OCI-LY7 (cell line): ENCODE results near the gene KREMEN1.

ENCODE experiments used
- EZH2phosphoT487 ChIP-seq: fragments of 200-600 bp; sonication (generic); IDR thresholded peaks from 2 replicates; pipeline ENCODE4 v1.6.1; 2018; ENCODE audit warnings: low read depth, borderline replicate concordance, mild to moderate bottlenecking, mixed run types, antibody characterized with exemption, low read length, moderate library complexity, mixed read lengths
- TF ChIP-seq, protein P1 (sequence below): fragments of 200-600 bp; sonication (generic); conservative IDR thresholded peaks from 2 replicates; pipeline ENCODE4 v1.5.1; 2014; ENCODE audit warnings: mild to moderate bottlenecking, antibody characterized with exemption, low read length, moderate library complexity, mixed read lengths

- TF ChIP-seq, protein P1, sequence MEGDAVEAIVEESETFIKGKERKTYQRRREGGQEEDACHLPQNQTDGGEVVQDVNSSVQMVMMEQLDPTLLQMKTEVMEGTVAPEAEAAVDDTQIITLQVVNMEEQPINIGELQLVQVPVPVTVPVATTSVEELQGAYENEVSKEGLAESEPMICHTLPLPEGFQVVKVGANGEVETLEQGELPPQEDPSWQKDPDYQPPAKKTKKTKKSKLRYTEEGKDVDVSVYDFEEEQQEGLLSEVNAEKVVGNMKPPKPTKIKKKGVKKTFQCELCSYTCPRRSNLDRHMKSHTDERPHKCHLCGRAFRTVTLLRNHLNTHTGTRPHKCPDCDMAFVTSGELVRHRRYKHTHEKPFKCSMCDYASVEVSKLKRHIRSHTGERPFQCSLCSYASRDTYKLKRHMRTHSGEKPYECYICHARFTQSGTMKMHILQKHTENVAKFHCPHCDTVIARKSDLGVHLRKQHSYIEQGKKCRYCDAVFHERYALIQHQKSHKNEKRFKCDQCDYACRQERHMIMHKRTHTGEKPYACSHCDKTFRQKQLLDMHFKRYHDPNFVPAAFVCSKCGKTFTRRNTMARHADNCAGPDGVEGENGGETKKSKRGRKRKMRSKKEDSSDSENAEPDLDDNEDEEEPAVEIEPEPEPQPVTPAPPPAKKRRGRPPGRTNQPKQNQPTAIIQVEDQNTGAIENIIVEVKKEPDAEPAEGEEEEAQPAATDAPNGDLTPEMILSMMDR, result no peak
- no peak for TF ChIP-seq EZH2phosphoT487
These were observed 39.3 kb downstream of the KREMEN1 start for GRCh38 chr22:29112121-29112520.
